HL-60 (cell line): ENCODE data around the gene CPD.

Experiments
- DNase-seq, 2 experiments: peaks; one replicate each; pipeline ENCODE4 v3.0.0-alpha.2; 2010 to 2020; ENCODE audit warnings: low read depth in 1 of 2, low spot score in 1 of 2
- H3K27ac ChIP-seq: fragments of 250-450 bp; sonication (Bioruptor Pico); replicated peaks from 2 replicates; pipeline ENCODE4 v1.5.1; 2020; ENCODE audit warnings: mild to moderate bottlenecking, moderate library complexity
- H3K27me3 ChIP-seq: fragments of 250-450 bp; sonication (Bioruptor Pico); 2 replicates; pipeline ENCODE4 v1.5.1; 2021; ENCODE audit warnings: mild to moderate bottlenecking, moderate library complexity; ENCODE audit not compliant: insufficient read depth, poor library complexity, severe bottlenecking
- H3K4me3 ChIP-seq: replicated peaks from 2 replicates; pipeline ENCODE4 v1.5.1; 2011; ENCODE audit warnings: mild to moderate bottlenecking, control low read depth, low read length; ENCODE audit not compliant: insufficient read depth
- GABPA ChIP-seq: IDR thresholded peaks from 2 replicates; pipeline ENCODE4 v1.6.1; 2012; ENCODE audit warnings: low read depth
- POLR2AphosphoS5 ChIP-seq: IDR thresholded peaks from 2 replicates; pipeline ENCODE4 v1.6.1; 2012; ENCODE audit warnings: low read depth
- SPI1 ChIP-seq: IDR thresholded peaks from 2 replicates; pipeline ENCODE4 v1.6.1; 2012; ENCODE audit warnings: low read depth, mild to moderate bottlenecking, borderline replicate concordance
- TF ChIP-seq, protein P1 (sequence below): IDR thresholded peaks from 2 replicates; pipeline ENCODE4 v1.6.1; 2012; ENCODE audit warnings: low read depth; ENCODE audit not compliant: insufficient replicate concordance
- TF ChIP-seq, protein P2 (sequence below): IDR thresholded peaks from one replicate; pipeline ENCODE4 v1.5.1; 2011; ENCODE audit warnings: low read length, control low read depth, inconsistent platforms; ENCODE audit not compliant: insufficient read depth

CPD gene

DNA sequence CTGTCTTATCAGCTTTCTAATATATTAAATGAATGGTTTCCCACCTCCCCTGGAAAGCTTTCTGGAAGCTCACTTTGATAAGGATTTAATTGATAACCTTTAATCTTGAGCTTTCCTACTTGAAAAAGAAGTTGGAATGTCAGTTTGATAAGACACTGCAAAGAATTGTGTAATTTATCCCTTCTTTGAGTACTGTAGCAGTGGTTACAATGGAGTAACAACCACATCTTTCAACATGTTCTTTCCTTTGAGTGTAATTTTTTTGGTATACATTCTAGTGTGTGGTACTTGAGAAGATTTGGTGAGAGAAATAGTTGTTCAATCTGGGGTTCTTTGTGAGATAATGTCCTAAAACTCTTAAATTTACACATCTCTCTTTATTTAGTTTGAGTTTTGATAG lies 43.4 kb downstream of the CPD start:
- no peaks in the 10 kb centered on the region for H3K27me3 ChIP-seq
- H3K27ac ChIP-seq: peak overlapping the region; percentile 50
- DNase-seq: peak; percentile 17 to 59
- TF ChIP-seq POLR2AphosphoS5 (no peak), GABPA (no peak), SPI1 (no peak)
- TF ChIP-seq, protein P1, sequence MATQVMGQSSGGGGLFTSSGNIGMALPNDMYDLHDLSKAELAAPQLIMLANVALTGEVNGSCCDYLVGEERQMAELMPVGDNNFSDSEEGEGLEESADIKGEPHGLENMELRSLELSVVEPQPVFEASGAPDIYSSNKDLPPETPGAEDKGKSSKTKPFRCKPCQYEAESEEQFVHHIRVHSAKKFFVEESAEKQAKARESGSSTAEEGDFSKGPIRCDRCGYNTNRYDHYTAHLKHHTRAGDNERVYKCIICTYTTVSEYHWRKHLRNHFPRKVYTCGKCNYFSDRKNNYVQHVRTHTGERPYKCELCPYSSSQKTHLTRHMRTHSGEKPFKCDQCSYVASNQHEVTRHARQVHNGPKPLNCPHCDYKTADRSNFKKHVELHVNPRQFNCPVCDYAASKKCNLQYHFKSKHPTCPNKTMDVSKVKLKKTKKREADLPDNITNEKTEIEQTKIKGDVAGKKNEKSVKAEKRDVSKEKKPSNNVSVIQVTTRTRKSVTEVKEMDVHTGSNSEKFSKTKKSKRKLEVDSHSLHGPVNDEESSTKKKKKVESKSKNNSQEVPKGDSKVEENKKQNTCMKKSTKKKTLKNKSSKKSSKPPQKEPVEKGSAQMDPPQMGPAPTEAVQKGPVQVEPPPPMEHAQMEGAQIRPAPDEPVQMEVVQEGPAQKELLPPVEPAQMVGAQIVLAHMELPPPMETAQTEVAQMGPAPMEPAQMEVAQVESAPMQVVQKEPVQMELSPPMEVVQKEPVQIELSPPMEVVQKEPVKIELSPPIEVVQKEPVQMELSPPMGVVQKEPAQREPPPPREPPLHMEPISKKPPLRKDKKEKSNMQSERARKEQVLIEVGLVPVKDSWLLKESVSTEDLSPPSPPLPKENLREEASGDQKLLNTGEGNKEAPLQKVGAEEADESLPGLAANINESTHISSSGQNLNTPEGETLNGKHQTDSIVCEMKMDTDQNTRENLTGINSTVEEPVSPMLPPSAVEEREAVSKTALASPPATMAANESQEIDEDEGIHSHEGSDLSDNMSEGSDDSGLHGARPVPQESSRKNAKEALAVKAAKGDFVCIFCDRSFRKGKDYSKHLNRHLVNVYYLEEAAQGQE: no peak
- no peak overlapping the region for H3K4me3 ChIP-seq

DNA sequence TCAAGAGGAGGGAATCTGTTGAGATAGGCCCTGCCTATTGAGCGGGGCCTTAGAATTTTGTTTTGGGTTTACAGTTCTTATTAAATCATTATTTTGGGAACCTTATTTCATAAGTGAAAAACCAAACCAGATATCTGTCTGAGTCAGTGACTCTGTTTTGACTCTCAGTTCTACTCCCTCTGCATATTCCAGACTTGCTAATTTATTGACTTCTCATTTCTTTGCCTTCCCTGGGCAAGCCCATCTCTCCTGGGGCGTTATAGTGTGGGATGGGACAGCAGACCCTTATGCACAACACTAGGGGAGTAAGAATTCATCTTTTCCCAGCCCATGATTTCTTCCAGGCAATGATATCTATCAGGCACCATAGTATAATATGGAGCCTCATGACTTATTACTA lies 45.7 kb downstream of the CPD start:
- TF ChIP-seq, protein P2, sequence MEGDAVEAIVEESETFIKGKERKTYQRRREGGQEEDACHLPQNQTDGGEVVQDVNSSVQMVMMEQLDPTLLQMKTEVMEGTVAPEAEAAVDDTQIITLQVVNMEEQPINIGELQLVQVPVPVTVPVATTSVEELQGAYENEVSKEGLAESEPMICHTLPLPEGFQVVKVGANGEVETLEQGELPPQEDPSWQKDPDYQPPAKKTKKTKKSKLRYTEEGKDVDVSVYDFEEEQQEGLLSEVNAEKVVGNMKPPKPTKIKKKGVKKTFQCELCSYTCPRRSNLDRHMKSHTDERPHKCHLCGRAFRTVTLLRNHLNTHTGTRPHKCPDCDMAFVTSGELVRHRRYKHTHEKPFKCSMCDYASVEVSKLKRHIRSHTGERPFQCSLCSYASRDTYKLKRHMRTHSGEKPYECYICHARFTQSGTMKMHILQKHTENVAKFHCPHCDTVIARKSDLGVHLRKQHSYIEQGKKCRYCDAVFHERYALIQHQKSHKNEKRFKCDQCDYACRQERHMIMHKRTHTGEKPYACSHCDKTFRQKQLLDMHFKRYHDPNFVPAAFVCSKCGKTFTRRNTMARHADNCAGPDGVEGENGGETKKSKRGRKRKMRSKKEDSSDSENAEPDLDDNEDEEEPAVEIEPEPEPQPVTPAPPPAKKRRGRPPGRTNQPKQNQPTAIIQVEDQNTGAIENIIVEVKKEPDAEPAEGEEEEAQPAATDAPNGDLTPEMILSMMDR: no peak
- TF ChIP-seq POLR2AphosphoS5 (no peak), GABPA (no peak), SPI1 (no peak)
- TF ChIP-seq, protein P1: no peak
- no peak for DNase-seq
- H3K27ac ChIP-seq: no peak overlapping the region
- H3K4me3 ChIP-seq: no peak overlapping the region
- H3K27me3 ChIP-seq: no peaks in the 10 kb centered on the region

DNA sequence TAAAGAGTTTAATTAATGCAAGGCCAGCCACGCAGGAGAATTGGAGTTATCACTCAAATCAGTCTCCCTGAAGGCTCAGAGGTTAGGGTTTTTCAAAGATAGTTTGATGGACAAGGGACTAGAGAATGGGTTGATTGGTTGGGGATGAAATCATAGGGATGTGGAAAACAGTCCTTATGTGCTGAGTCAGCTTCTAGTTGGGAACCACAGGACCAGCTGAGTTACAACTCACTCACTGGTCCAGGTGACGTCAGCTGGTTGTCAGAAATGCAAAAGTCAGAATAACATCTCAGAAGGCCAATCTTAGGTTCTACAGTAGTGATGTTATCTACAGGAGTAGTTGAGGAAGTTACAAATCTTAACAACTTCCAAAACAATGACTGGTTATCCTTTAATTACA lies 47.6 kb downstream of the CPD start:
- TF ChIP-seq GABPA (no peak), POLR2AphosphoS5 (no peak), SPI1 (no peak)
- TF ChIP-seq, protein P1: no peak
- Histone ChIP-seq H3K4me3 (no peak overlapping the region), H3K27ac (no peak overlapping the region), H3K27me3 (no peaks in the 10 kb centered on the region)
- no peak for DNase-seq

DNA sequence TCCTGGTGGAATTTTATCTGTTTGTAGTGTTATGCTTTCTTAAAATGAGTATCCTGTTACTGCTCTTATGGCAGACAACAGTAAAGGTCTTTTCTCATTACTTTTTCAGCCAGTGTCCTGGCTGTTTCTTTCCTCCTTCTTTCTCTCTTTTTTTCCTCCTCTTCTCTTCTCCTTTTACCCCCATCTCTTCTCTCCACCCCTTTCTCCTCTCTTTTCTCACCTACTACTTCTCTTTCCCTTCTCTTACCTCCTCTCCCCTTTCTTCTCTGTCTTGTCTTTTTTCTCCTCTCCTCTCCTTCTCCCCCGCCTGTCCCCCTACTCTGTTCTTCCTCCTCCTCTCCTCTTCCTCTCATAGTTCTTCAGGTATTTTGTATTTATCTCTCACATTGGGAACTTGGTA lies 48.9 kb downstream of the CPD start:
- no peaks in the 10 kb centered on the region for H3K27me3 ChIP-seq
- DNase-seq: no peak
- TF ChIP-seq, protein P1: no peak
- TF ChIP-seq GABPA: no peak
- no peak overlapping the region for H3K4me3 ChIP-seq
- H3K27ac ChIP-seq: no peak overlapping the region
